GM19351 (cell line): ENCODE measurements around the gene PFKFB3.

Experiments used
- ATAC-seq: cut with Tn5 transposase; IDR thresholded peaks from one replicate; pipeline ENCODE4 v1.9.1; 2021; ENCODE audit warnings: mild to moderate bottlenecking, moderate library complexity; ENCODE audit not compliant: unreplicated experiment

The PFKFB3 gene

DNA sequence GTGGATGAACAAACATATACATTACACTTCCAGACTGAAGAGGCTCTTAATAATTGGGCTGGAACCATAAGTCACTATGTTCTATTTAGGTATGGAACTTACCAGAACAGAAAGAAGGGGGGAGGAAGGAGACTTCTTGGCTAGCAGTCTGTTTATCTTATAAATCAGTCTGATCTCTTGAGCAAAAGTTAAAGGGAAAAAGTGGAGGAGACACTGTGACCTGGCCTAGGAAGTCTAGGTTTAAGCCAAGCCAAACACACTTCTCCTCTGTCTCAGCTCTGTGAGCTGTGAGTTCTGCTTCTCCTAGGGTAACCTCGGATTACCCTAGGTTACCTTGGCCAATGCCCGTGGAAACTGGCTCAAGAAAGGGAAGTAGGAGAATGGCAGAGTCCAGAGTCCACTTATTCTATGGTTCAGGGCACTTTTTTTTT, 95.2 kb downstream of the PFKFB3 start:
- no peak for ATAC-seq

DNA sequence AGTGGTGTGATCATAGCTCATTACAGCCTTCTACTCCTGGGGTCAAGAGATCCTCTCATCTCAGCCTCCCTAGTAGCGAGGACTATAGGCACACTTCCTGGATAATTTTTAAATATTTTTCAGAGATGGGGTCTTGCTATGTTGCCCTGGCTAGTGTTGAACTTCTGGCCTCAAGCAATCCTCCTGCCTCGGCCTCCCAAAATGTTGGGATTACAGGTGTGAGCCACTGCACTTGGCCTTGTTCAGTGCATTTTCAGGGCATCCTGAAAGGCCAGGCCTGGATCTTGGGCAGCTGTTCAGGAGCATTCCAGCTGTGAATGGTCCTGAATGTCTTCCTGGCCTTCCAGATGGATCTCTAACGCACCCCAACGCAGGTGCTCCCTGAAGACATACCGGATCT, 95.7 kb downstream of the PFKFB3 start:
- ATAC-seq, result no peak

DNA sequence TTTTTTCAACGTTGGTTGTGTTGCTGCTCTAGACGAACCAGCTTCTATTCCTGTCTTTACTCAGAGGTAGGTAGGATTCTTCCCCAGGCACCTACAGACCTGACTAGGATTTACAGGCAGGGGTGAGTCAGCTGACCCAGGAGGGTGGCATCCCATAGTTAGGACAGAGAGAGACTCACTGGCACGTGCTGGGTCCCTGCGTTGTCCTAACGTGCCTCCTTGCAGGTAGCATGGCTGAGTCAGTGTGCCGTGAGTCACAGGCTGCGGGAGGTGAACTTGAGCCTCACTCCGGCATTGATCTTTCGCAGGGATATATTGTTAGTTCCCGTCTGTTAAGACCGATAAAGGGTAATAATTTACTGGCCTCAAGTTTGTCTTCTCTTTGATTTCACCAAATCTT, 96.5 kb downstream of the PFKFB3 start:
- no peak for ATAC-seq

GRCh38 chr10:6299743-6300105, 97.0 kb downstream of the PFKFB3 start:
- no peak for ATAC-seq

- peak; percentile 86 for ATAC-seq
Measured at GRCh38 chr10:6300106-6300783, 97.5 kb downstream of the PFKFB3 start.

DNA sequence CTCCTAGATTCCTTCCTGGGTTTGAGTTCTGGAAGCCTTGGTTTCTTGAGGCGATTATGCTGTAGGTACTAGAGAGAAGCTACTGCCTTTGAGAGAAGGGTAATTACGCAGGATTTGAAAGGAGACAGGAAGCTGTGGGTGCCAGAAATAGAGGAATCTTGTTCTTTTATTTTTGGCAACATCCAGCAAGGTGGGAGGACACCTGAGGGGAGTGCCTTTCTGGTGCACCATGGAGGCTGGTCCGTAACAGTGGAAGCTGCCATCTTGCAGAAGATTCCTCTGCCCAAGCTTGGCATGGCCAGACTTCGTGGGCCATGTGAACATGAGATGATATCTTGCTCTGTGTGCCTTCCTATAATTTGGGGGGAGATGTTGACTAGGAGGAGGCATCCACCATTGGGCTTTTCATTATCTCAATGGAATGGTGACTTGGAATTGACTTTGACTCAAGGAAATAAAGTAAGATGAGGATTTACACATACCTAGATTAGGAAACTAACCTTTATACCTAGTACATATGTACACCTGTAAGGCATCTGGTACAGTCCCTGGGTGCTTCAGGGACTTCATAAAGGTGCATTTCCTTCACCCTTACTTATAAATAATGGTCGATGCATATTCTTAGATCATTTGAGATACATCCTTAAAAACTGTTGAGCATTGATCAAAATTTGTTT, 98.2 kb downstream of the PFKFB3 start:
- ATAC-seq, result no peak

DNA sequence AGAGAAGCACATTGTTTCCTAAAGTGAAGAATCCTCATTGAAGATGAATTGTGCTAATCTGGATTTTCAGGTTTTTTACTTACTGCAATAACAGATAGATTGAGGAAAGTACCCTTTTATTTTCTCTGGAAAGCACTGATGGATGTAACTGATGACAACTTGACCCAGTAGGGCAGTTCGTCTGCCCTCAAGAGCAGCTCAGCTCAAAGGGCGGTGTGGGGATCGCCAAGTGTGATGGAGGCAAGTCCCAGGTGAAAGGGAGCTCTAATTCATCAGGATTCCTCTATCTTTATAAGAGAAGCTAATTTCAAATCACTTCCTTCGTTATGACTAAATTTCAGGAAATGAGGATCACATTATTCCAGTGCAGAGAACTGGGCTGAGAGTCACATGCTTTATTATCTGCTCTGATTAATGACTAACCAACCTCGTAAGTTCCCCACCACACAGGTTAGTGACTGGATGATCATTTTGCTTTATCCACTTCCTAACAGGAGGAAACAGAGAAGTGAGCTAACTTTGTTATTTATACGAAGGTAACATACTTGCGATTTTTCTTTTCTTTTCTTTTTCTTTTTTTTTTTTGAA, 98.8 kb downstream of the PFKFB3 start:
- no peak for ATAC-seq
